ENCODE measurements around the gene GK.

Gene GK

DNA sequence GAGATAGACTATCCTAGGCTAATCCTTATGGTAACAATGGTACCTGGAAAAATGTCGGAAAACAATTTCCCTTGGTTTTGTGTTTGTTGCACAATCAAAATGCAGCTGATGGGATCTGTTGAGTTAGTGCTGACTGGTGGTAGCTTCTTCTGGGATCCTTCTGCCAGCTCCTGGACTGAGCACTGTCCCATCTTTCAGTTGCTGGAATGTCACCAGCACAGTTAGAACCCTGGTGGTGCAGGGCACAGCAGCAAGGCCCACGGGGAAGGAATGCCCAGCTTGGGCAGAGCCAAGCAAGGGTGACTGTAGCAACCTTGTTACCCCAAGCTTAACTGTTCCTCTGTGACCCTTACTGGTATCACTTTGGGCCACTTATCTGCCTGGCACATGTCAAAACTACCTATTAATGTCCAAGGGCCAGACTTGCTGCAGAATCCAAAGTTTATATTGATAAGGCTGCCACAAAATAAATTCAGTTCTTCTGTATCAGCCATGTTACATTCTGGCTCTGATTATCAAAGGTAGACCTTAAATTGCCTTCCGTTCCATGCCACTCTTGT is 53.1 kb downstream of the GK start:
- ChIA-PET CTCF (interaction anchor here (0.6 to 2.3 kb wide), 3 partner anchors 136 to 565 kb away, joined by 3 to 6 read pairs (median 4); no protein-coding TSS in a partner anchor), POLR2A (no interaction called here)
- Histone ChIP-seq H3K9me3 (ENCODE audit: control insufficient read depth, insufficient read depth, low read depth, low read length) (no peaks in the 10 kb centered on the region), H3K36me3 (ENCODE audit: control insufficient read depth in 2 of 2, insufficient read depth in 1 of 2, low read length in 2 of 2) (peaks cover 4 to 40% of the 10 kb centered on the region in 2 experiments; a peak in 2 of 3 replicates), H3K4me1 (ENCODE audit: control insufficient read depth, insufficient read depth, low read length) (no peaks in the 10 kb centered on the region), H3K4me3 (ENCODE audit: low read depth, low read length) (no peak overlapping the region), H3K27ac (ENCODE audit: extremely low read depth, low read depth, low read length) (no peak overlapping the region)
- TF ChIP-seq SP3 (tag by site-specific recombination; IDR thresholded peaks at IDR 0.05) (no peak), ZNF785 (tag by site-specific recombination; IDR thresholded peaks at IDR 0.05) (no peak), ZNF292 (tag by site-specific recombination; IDR thresholded peaks at IDR 0.05; ENCODE audit: borderline replicate concordance, low read depth) (no peak), ZSCAN30 (tag by site-specific recombination; IDR thresholded peaks at IDR 0.05) (no peak), ZBTB48 (tag by site-specific recombination; IDR thresholded peaks at IDR 0.05) (no peak), ZNF266 (tag by site-specific recombination; IDR thresholded peaks at IDR 0.05; ENCODE audit: low read depth) (no peak), SETDB1 (IDR thresholded peaks at IDR 0.05; ENCODE audit: insufficient read length, low read length) (no peak), ZNF16 (tag by site-specific recombination; IDR thresholded peaks at IDR 0.05; ENCODE audit: low read depth) (no peak), KLF16 (tag by site-specific recombination; IDR thresholded peaks at IDR 0.05) (no peak), ZFHX2 (tag by site-specific recombination; conservative IDR thresholded peaks at IDR 0.05) (no peak), ZNF423 (tag by site-specific recombination; IDR thresholded peaks at IDR 0.05) (no peak), ZNF221 (tag by site-specific recombination; IDR thresholded peaks at IDR 0.05; ENCODE audit: borderline replicate concordance) (no peak), ZNF112 (tag by site-specific recombination; IDR thresholded peaks at IDR 0.05) (no peak), ZNF544 (tag by site-specific recombination; IDR thresholded peaks at IDR 0.05) (no peak), ZNF354C (tag by site-specific recombination; IDR thresholded peaks at IDR 0.05; ENCODE audit: borderline replicate concordance, low read depth) (no peak), ZNF658 (tag by site-specific recombination; IDR thresholded peaks at IDR 0.05) (no peak), SP7 (tag by site-specific recombination; IDR thresholded peaks at IDR 0.05) (no peak), TCF7L2 (IDR thresholded peaks at IDR 0.05; ENCODE audit: borderline replicate concordance, low read depth, low read length) (no peak)
- TF ChIP-seq, protein P1, sequence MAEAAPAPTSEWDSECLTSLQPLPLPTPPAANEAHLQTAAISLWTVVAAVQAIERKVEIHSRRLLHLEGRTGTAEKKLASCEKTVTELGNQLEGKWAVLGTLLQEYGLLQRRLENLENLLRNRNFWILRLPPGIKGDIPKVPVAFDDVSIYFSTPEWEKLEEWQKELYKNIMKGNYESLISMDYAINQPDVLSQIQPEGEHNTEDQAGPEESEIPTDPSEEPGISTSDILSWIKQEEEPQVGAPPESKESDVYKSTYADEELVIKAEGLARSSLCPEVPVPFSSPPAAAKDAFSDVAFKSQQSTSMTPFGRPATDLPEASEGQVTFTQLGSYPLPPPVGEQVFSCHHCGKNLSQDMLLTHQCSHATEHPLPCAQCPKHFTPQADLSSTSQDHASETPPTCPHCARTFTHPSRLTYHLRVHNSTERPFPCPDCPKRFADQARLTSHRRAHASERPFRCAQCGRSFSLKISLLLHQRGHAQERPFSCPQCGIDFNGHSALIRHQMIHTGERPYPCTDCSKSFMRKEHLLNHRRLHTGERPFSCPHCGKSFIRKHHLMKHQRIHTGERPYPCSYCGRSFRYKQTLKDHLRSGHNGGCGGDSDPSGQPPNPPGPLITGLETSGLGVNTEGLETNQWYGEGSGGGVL (tag by site-specific recombination; IDR thresholded peaks at IDR 0.05) = no peak
- TF ChIP-seq, protein P2, sequence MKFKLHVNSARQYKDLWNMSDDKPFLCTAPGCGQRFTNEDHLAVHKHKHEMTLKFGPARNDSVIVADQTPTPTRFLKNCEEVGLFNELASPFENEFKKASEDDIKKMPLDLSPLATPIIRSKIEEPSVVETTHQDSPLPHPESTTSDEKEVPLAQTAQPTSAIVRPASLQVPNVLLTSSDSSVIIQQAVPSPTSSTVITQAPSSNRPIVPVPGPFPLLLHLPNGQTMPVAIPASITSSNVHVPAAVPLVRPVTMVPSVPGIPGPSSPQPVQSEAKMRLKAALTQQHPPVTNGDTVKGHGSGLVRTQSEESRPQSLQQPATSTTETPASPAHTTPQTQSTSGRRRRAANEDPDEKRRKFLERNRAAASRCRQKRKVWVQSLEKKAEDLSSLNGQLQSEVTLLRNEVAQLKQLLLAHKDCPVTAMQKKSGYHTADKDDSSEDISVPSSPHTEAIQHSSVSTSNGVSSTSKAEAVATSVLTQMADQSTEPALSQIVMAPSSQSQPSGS (tag by site-specific recombination; IDR thresholded peaks at IDR 0.05; ENCODE audit: low read depth) = no peak

DNA sequence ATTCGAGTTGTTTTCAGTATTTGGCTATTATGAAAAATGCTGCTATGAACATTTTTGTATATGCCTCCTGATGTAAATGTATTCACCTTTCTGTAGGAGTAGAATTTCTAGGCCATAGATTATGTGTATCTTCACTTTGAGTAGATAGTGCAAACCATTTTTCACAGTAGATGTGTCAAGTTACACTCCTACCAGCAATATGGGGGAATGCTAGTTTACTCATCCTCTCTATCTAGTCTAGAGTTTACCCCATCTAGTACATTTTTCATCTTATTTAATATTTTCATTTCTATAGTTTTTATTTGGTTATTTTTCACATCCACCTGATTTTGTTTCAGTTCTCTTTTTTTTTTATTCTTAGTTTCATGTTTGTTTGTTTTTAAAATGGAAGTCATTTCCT is 59.0 kb downstream of the GK start:
- POLR2A ChIA-PET = no interaction called here
- CTCF ChIA-PET = interaction anchor here (0.6 to 1.4 kb wide), 5 partner anchors 10 to 540 kb away, joined by 3 to 10 read pairs (median 3); no protein-coding TSS in a partner anchor
- Histone ChIP-seq H3K4me1 (ENCODE audit: control insufficient read depth, insufficient read depth, low read length) (no peaks in the 10 kb centered on the region), H3K27ac (ENCODE audit: extremely low read depth, low read depth, low read length) (no peak overlapping the region), H3K36me3 (ENCODE audit: control insufficient read depth in 2 of 2, insufficient read depth in 1 of 2, low read length in 2 of 2) (peaks cover 4 to 39% of the 10 kb centered on the region in 2 experiments; a peak in 2 of 3 replicates), H3K9me3 (ENCODE audit: control insufficient read depth, insufficient read depth, low read depth, low read length) (no peaks in the 10 kb centered on the region), H3K4me3 (ENCODE audit: low read depth, low read length) (no peak overlapping the region)
- TF ChIP-seq EGR2 (tag by site-specific recombination; IDR thresholded peaks at IDR 0.05; ENCODE audit: low read depth) (no peak), ZNF830 (tag by site-specific recombination; IDR thresholded peaks at IDR 0.05; ENCODE audit: low read depth) (no peak), ZNF2 (tag by site-specific recombination; IDR thresholded peaks at IDR 0.05) (no peak)

All from HEK293 (cell line).